NCI-H146 treated with DMSO at 0.1 percent for 48 hours (cell line): ENCODE results near the gene TTC12.
A peak's percentile ranks its signal among the peaks of the same experiment; 100 is the strongest.

Experiments
- DNase-seq: peaks from one replicate; lab custom pipeline; 2025; ENCODE audit not compliant: unreplicated experiment; lab: John Stamatoyannopoulos, UW

The TTC12 gene

DNA sequence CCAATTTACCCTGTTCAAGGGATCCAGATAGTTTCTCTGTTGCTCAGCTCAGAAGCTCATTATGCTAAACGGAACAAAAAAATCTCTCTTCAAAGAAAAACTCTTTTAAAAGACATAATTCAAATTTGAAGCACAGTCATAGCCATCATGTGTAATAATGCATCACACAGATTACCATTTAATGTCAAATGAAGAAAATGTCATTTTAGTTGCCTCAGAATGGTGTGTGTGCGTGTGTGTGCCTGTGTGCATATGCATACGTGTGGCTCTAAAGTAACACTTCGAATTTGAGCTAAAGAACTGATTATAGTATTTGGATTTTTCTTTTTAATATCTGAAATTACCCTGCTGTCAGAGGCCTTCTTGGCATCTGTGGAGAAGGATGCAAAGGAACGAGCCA is 9.9 kb downstream of the TTC12 start:
- no peak for DNase-seq

DNA sequence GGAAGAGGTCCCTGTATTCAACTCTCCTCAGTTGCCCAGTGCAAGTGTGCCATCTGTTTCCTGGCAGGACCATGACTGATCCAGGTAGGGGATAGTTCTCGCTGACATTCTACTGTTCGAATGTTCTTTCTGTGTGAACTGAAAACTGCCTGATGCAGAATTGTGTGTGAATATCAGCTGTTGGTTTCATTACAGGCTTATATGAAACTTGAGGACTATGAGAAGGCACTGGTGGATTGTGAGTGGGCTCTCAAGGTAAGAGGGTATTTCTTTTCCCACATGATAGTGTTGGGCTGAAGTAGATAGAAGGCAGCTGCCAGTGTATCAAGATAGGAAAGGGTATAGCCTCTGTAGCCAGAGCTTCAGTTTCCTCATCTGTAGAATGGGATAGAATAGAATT is 15.3 kb downstream of the TTC12 start:
- no peak for DNase-seq

DNA sequence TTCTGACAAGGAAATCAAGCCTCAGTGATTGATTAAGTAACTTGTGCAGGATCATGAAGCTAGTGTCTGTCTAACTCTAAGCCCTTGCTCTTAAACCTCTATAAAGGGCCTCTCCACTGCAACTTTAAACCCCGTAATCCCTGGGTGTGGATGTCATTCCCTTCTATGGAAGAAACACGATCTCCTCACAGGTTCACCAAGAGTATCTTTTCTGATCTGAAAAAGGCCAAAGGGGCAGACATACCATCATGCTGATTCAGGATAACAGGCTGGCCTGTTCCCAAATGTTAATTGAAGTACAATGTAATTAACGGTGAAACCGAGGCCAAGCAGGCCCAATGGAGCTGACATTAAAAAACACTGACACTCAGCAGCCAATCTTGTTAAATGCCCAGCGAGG is 17.1 kb downstream of the TTC12 start:
- DNase-seq = no peak

DNA sequence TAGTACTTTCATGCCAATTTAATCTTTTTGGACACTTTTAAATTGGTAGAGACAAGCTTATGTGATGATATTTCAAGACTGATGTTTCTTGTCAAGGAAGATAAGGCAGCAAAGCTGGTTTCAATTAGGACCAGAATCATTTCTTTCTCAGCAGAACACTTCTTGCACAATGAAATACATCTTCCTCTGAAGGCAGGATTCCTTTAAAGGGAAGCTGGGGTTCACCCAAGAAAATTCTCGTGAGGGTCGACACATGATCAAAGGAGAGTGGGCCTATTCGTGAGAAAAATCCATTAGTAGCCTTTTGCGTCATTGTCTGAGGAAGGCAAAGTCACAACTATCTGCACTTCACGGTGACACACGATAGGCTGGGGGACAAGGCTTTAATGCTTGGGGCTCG is 17.6 kb downstream of the TTC12 start:
- DNase-seq = no peak

DNA sequence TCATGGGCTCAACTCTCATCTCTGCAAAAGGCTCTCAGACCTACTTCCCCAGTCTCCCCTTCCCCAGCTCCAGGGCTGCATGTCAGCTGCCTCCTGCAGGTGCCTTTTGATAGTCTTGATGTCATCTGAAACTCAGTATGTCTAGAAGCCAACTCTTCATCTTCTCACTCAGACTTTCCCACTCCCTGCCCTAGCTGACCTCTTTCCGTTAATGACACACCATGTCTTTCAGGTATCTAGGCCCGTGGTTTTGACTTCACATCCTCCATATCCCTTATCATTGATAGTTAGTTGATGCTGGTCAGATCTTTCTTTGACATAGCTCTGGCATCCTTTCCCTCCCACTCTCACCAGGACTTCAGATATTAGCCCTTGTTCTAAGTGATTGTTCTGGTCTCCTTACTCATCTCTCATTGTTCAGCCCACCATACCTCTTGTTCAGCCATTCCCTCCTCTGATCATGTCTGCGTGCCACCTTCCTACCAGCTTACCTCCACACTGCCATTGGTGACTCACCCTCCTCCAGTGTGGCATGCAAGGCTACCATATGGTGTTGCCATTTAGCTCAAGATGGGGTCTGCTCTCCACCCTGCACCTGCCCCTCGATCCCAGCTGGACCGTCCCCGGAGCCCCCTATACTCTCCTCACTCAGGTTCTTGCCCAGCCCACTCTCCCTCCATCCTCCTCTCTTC is 18.4 kb downstream of the TTC12 start:
- no peak for DNase-seq

DNA sequence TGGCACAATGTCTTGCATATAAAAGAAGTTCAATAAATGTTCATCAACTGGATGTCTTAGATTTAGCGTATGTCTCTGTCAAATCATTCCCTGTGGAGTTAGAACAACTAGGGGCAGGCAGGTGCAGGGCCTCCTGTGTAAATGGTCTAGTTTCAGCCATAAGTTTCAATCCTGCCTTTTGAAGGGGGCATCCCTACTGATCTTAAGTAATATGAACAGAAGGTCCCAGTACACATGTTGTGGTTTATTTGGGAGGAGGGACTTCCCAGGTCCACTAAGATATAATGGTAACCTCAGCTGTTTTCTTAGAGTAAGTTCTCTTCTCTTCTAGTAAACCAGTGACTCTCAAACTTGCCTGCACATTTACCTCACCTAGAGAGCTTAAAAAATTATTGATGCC is 19.8 kb downstream of the TTC12 start:
- DNase-seq = no peak

DNA sequence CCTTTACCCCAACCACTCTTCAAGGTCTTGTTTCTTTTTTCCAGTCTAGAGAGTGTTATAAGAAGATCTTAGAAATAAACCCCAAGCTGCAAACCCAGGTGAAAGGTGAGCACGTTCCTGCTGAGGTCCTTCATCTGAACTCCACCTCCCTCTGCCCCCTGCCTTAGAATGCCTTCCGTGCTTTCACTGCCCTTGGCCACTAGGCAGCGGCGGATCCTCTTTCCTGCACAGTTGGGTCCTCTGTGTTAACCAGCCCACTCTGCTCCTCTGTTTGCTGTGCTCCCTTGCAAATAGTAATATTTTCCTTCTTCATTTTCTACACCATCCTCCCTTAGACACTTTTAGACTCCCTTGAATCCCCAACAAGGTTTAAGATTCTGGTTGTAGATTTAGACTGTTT is 24.3 kb downstream of the TTC12 start:
- DNase-seq = no peak

DNA sequence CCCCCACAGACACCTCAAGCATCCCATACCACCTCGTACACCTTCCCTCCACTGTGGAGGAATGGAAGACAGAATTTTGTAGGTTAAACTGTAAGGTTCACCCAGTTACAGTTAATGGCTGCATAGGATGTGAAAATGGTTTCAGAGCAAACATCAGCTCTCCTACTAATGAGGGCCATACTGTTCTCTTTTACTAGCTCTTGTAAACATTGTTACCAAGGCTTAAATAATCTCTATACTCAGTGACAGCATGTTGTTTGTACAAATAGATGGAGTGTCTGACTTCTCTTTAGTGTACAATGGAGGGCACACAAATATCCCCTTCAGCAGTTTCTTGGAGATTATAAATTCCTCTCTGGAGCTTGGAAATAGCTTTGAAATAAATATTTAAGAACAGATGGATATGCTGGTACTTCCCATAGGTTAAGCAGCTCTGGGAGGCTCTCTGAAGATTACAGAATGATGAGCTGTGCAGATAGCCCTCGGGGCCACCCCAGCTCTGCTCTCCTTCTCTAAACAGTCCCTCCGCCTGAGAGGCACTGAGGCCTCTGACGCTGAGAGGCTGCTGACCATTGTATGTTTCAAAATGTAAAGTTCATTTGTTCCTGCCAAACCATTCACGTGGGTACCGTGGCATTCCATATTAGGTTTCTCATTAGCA is 25.7 kb downstream of the TTC12 start:
- no peak for DNase-seq

DNA sequence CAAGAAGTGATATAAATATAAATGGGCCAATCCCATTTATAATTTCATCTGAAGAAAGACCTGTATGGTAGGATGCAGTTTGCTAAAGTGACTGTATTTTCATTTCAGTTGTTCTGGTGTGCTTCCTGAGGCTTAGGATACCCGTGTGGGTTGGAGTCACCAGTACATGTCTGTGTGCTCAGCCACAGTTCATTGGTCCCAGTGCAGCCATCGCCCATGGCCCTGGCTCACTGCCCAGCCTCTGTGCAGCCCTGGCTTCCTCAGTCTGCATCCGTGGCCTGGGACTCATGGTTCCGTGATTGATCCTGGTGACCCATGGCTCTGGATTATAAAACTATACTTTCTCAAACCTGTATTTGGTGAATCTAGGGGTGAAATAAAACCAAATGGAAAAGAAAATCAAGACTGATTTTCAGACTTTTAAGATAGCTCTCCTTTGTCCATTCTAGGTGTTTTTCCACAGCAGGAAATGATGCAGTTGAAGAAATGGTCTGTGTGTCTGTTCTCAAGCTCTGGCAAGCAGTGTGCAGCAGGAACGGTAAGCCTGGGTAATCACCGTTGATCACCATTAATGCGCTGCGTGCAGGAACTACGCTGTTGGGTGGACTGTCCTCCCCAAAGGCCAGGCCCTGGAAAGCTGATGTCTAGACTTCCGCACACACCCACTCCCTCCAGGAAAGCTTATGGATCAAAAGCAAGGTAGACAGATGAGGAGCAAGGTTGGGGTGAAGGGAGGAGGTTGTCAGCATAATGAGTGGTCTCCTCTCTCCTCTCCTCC is 27.2 kb downstream of the TTC12 start:
- DNase-seq = no peak

DNA sequence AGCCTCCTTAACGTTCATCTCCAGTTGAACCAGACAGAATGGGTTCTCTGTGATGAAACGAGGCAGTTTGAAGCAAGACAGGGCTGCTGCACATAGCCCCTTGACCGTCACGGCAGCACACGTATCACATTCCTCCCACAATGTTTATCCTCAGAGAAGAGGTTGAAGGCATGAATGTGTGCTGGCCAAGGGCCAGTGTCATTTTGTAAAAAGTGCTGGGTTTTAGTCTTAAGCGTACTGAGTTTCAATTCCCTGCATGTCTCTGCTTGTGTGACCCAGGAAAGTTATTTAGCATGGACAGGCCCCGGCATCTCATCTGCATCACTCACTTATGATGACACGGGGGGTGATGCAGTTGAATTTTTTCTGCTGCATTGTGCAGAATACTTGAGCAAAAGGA is 31.6 kb downstream of the TTC12 start:
- no peak for DNase-seq

DNA sequence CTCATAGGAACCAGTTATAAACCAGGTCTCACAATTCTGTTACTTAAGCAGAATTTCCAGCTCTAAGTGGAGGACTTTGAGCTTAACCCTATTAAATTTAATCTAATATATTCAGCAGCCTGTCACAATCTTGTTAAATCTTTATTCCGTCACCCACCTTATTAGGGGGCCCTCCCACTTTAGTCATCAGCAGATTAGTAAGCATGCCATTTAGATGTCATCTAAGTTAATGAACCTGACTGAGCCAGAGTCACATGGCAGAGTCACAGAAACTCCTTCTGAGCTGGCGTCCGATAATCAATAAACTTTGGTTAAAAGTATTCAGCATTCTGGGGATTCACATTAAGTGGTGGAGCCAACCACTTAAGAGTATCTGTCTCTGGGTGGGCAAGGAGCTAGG is 35.1 kb downstream of the TTC12 start:
- DNase-seq = no peak

DNA sequence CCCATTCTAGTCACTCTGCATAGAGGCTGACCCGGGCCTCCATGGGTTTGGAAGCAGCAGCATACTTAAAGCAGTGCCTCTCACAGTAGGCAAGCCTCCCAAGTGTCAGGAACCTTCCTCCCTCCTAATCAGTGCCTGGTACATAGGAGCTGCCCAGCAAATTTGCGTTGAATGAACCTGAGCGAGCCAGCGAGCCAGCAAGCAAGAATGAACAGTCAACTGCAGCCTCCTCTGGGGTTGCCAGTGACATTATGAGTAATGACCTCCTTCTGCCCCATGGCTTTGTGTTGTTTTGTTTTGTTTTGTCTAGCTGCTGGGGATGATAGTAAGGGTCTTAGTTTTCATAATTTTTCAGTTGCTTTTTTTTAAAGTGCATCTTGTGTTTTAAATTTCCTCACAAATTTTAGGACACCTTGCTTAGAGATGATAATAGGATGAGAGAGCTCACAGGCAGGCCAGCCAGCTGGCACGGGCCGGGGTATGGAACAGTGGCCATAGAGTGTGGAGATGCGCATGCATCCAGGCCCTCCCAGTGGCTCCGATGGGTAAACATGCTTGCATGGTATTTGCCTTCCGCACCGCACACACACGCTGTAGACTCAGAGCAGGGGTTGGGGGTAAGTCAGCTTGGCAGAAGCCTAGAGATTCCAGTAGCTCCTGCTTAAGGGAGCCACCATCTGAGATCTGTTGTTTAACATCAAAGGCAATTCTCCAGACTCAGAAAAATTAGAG is 36.1 kb downstream of the TTC12 start:
- peak; percentile 39 for DNase-seq

DNA sequence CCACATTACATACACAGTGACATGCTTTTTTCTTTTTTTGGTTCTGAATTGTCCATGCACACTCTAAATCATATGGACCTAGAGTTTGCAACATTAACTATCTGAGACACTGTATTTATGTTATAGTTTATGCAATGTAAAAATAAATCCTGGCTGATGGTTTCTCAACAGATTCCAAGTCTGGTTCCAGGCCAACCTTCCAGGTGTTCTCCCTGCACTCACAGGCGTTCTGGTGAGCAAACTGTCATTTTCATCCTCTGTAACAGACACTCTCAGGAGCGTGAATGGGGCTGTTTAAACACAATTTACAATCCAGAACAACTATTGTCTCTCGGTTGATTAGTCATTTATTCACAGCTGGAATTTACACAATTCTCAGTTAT is 36.7 kb downstream of the TTC12 start:
- DNase-seq = no peak

DNA sequence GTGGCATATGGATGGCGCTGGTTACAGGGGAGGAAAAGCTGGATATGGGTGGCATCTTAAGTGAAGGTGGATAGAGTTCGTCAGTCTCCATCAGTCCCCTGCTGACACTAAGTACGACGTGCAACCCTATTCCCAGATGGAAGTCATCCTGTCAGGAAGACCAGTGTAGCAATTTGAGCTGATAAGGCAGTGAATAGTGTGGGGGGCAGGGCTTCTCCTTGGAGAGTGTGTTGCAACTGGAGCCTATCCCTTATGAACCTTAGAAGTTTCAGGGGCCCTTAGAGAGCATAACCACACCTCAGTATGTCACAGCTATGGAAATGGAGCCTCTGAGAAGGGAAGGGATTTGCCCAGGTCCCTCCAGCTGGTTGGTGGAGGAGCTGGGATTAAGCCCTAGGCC is 37.1 kb downstream of the TTC12 start:
- DNase-seq = no peak

DNA sequence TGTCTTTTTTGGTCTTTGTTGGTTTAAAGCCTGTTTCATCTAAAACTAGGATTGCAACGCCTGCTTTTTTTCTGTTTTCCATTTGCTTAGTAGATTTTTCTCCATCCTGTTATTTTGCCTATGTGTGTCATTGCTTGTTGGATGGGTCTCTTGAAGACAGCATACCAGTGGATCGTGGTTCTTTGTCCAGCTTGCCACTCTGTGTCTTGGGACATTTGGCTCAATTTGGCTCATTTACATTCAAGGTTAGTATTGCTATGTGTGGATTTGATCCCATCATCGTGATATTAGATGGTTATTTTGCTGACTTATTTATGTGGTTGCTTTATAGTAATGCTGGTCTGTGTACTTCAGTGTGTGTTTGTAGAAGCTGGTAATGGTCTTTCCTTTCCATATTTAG is 41.8 kb downstream of the TTC12 start:
- DNase-seq = no peak

DNA sequence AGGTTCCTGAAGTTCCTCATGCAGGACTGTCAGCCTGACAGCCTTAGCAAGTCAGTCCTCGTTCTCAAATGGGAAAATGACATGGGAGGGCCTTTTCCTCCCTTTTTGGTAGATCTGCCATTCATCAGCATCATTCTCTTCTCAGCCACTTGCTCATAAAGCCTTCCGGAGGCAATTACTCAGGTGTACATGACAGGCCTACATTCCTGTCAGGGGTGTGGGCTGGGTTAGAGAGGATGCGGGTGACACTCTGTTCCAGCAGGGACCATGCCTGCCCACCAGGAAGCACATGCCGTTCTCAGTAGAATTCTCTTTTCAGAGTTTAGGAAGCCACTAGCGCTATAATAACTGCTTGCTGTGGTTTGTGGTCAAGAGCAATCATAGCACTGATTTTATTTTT is 49.0 kb downstream of the TTC12 start:
- DNase-seq = no peak

DNA sequence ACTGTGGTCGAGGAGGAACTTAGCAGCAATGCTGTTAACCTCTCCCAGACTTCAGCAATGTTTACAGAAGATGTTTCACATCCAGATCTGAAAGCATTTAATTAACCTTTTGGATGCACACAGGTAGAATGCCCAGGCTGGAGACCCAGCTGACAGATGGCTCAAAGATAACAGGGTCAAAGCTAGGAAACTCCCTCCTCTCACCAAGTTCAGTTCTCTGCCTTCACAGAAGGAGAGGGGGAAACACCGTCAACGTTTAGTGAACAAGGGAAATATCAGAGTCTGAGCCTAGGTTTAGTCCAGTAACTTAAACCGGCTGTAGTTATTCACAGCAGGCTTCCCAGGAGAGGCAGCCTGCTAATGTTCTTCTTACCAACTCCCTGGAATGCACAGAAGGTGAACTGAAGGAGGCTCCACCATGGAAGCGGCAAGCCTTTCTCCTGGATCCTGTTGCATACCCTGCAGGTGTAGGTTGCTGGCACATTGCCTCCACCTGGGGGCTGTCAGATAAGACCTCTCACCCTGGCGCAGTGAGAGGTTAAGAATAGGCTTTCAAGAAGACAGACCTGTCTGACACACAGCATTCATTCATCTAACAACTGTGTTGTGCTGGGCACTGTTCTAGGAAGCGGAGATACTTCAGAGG is 49.7 kb downstream of the TTC12 start:
- DNase-seq = no peak

DNA sequence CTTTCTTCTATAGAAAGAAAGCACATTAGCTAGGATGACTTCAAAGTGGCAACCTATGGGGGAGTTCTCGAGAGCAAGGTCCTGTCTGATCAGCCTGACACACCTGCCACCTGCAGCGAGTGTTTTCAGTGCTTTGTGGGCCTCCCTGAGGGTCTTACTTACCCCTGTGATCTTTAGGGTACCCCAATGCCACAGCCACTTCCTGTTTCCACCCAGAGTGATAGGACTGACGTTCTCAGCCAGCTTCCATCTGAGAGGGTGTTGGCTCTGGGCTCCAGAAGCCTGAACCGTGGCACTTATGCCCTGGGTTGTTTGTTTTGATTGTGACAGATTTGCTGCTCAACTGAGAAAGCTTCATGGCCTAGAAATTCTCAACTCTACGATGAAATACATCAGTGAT is 51.5 kb downstream of the TTC12 start:
- DNase-seq = no peak

DNA sequence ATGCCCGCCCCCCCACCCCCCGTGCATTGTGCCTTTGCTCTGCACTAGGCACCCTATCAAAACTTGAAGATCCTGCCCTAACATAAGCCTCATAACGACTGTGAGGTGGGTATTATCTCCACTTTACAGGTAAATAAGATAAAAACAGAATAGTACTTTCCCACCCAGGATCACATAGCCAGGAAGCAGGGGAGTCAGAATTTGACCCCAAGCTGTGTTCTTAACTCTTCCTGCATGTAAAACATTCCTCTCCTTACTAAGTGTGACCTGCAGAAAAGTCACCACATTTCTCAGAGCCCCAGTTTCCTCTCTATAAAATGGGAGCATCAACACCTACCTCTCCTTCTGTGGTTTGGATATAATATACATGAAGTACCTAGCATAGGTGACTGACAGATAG is 55.0 kb downstream of the TTC12 start:
- no peak for DNase-seq

DNA sequence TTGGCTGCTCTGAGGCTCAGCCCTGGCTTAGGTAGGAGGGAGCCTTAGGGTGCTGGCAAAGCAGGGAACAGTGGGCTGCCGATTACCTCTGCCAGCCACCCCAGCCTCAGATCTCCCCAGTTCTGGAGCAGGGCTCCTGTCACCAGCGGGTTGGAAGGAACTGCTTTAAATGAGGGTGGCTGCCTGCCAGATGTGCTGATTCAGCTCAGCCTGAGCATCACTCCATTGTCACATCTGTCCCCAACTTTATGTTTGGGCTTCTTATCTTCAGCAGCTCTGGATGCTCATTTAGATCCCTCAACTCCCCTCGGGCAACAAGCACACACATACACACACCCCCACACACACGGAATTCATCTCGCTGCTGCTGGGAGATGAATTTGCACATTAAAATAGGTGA is 56.3 kb downstream of the TTC12 start:
- no peak for DNase-seq

DNA sequence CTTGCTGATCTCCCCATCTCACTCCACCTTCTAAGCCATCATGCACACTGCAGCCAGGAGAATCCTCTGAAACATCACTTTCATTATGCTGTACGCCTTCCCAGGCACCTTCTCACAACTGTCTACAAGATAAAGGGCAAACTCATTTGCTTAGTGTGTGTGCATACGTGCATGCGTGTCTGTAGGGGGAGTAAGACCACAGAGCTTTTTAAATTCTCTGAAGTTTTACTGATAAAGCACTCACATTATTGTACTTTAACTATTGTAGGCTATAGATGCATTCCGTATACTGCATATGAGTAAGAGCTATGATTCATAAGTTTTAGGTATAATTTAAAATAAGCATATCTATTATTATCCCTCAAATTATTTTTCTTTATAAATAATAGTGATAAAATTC is 57.9 kb downstream of the TTC12 start:
- DNase-seq = no peak
